Kidney (tissue), 14 donors: ENCODE data around the gene P3H2. TPM values are rescaled to one million over a fixed set of nuclear protein-coding genes. Genes with fewer than 3 reads are reported as not detected.
"Not testable (repeated sequence)": the region's sequence is repeated elsewhere in the genome, so short reads cannot be mapped to it uniquely, and the experiment has no call there.

Experiments used
- DNase-seq, 5 donors: peaks; one replicate each; pipeline ENCODE4 v3.0.0-alpha.2; 2013 to 2020
- FAIRE-seq: peaks from 2 replicates; lab custom pipeline; 2012; peaks lifted over from hg19 to GRCh38; lab: Jason Lieb, UNC
- H3K27ac ChIP-seq, 2 donors: one replicate each; pipeline ENCODE4 v1.7.0; 2013; ENCODE audit warnings: low read depth in 2 of 2, low read length in 2 of 2, inconsistent platforms in 1 of 2
- H3K27me3 ChIP-seq: one replicate; pipeline ENCODE4 v1.7.1; 2013; ENCODE audit warnings: low read length, inconsistent platforms; ENCODE audit not compliant: control insufficient read depth, insufficient read depth
- H3K36me3 ChIP-seq, 3 donors: one replicate each; pipeline versions ENCODE4 v1.7.0 to v1.7.1; 2013; ENCODE audit warnings: low read length in 3 of 3, control low read depth in 1 of 3, inconsistent platforms in 1 of 3; ENCODE audit not compliant: insufficient read depth in 3 of 3, control insufficient read depth in 2 of 3
- H3K4me1 ChIP-seq, 3 donors: one replicate each; pipeline versions ENCODE4 v1.7.0 to v1.7.1; 2013; ENCODE audit warnings: low read length in 3 of 3, inconsistent platforms in 1 of 3, low read depth in 1 of 3; ENCODE audit not compliant: control insufficient read depth in 2 of 3, insufficient read depth in 2 of 3
- H3K4me3 ChIP-seq, 3 donors: one replicate each; pipeline versions ENCODE4 v1.7.0 to v1.8.1; 2013; ENCODE audit warnings: low read length in 3 of 3, control low read depth in 1 of 3, inconsistent platforms in 1 of 3
- H3K9ac ChIP-seq, 3 donors: one replicate each; pipeline versions ENCODE4 v1.7.0 to v1.7.1; 2013; ENCODE audit warnings: low read length in 3 of 3, control low read depth in 1 of 3, inconsistent platforms in 1 of 3
- H3K9me3 ChIP-seq, 3 donors: one replicate each; pipeline versions ENCODE4 v1.7.0 to v1.7.1; 2013; ENCODE audit warnings: low read length in 3 of 3, control low read depth in 1 of 3, inconsistent platforms in 1 of 3; ENCODE audit not compliant: control insufficient read depth in 2 of 3, insufficient read depth in 1 of 3
- CTCF ChIP-seq: IDR thresholded peaks from 3 replicates; pipeline ENCODE4 v1.5.1; 2012; ENCODE audit warnings: mild to moderate bottlenecking, moderate library complexity, borderline replicate concordance; ENCODE audit not compliant: insufficient read depth; ENCODE audit errors: extremely low read depth
- intact Hi-C: fragments of 100-400 bp; cut with DNase I; formaldehyde crosslinking; loops from one replicate; pipeline ENCODE4 v1.11.1; 2022
- polyA plus RNA-seq: library from polyadenylated mRNA; stranded (reverse); fragments of 350-450 nt; fragmentation: Illumina TruSeq; extraction: RNeasy Lipid Tissue Mini Kit (QIAGEN cat#74804); gene quantifications from one replicate; pipeline ENCODE4 v1.2.3, GENCODE V29; 2014; ENCODE audit warnings: low read depth, low replicate concordance; ENCODE audit not compliant: insufficient read depth
- total RNA-seq: library from RNA; stranded (reverse); fragmentation: NEBNext Ultra II Directional; extraction: Animal tissue kit (Norgen Biotek cat#: 25700); gene quantifications from one replicate; pipeline ENCODE4 v1.2.1, GENCODE V29; 2021
- donor health status: control.
- donor health status: control.
- donor health status: control.
- donor health status: control.
- donor health status: control.
- donor health status: DM: yes; HTN: yes; CAD: no.
- donor health status: Normal renal cell carcinoma (clear cell type).

P3H2 gene
- total and polyA plus RNA-seq, 2 donors from 2014 or later: 57.2 to 103 TPM

- DNase-seq: no peak
- FAIRE-seq: no peak
- Histone ChIP-seq H3K4me1 (peaks cover 21 to 39% (median 21%) of the 10 kb centered on the region in 3 donors), H3K27me3 (no peaks in the 10 kb centered on the region), H3K36me3 (no peaks in the 10 kb centered on the region), H3K27ac (peak overlapping the region; percentile 54 to 73), H3K9ac (no peak overlapping the region), H3K9me3 (no peaks in the 10 kb centered on the region), H3K4me3 (peak overlapping the region in 1 of 3 donors; percentile 11)
- intact Hi-C loops: no loop called here
- TF ChIP-seq CTCF: no peak
Measured at GRCh38 chr3:190072856-190073255, 47.8 kb downstream of the P3H2 start.

GRCh38 chr3:190071921-190072320 is 48.8 kb downstream of the P3H2 start:
- DNase-seq, H3K27me3 ChIP-seq, H3K36me3 ChIP-seq, H3K9ac ChIP-seq, H3K9me3 ChIP-seq, H3K27ac ChIP-seq, intact Hi-C loops, H3K4me3 ChIP-seq, FAIRE-seq: not testable (repeated sequence)
- peaks cover 16 to 32% (median 17%) of the 10 kb centered on the region in 3 donors for H3K4me1 ChIP-seq

GRCh38 chr3:190070622-190071347 is 49.9 kb downstream of the P3H2 start:
- no peak for TF ChIP-seq CTCF
- peak; percentile 66 for FAIRE-seq
- no peaks in the 10 kb centered on the region for H3K36me3 ChIP-seq
- peaks cover 8 to 21% (median 10%) of the 10 kb centered on the region in 3 donors for H3K4me1 ChIP-seq
- no peak overlapping the region for H3K27ac ChIP-seq
- no peaks in the 10 kb centered on the region for H3K9me3 ChIP-seq
- no peak overlapping the region for H3K9ac ChIP-seq
- no peak overlapping the region for H3K4me3 ChIP-seq
- peak in 2 of 5 donors; percentile 76 to 77 for DNase-seq
- H3K27me3 ChIP-seq: no peaks in the 10 kb centered on the region
- intact Hi-C loops: no loop called here

GRCh38 chr3:190065204-190065603 is 55.5 kb downstream of the P3H2 start:
- FAIRE-seq (no peak), DNase-seq (no peak)
- Histone ChIP-seq H3K9me3 (no peaks in the 10 kb centered on the region), H3K27ac (no peak overlapping the region), H3K4me3 (no peak overlapping the region), H3K27me3 (no peaks in the 10 kb centered on the region), H3K9ac (no peak overlapping the region), H3K36me3 (no peaks in the 10 kb centered on the region), H3K4me1 (peaks cover 0 to under 1% (median 0%) of the 10 kb centered on the region in 3 donors)
- intact Hi-C loops: no loop called here
- no peak for TF ChIP-seq CTCF
